ENCODE results near the gene CFLAR.
"Not testable (repeated sequence)": the region's sequence is repeated elsewhere in the genome, so short reads cannot be mapped to it uniquely, and the experiment has no call there.

CFLAR gene

GRCh38 chr2:201149821-201150165 is 33.8 kb downstream of the CFLAR start:
- not testable (repeated sequence) for DNase-seq

DNA sequence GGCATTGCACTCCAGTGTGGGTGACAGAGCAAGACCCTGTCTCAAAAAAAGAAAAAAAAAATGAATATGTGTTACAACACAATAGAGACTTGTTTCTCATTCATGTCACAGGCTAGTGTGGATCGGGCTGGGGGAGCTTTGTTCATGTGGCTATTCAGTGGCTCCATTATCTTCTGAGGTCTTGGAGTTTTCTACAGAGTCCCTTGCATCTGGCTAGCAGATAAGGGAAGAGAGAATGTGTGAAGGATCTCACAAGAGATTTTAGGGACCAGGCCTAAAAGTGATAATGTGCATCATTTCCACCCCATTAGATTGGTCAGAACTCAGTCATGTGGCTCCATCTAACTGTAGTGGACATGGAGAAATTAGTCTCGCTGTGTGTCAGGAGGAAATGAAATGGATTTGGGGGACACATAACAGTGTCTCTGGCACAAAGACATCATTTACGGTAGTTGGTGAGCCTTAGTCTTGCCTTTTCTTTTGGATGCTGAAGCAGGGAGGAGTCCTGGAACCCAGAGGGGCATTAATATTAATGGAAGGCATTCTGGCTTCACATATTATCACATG is 34.6 kb downstream of the CFLAR start:
- DNase-seq = no peak

GRCh38 chr2:201151127-201151981 is 35.4 kb downstream of the CFLAR start:
- DNase-seq = no peak

- no peak for DNase-seq
These were observed 36.6 kb downstream of the CFLAR start for GRCh38 chr2:201152517-201152916.

DNA sequence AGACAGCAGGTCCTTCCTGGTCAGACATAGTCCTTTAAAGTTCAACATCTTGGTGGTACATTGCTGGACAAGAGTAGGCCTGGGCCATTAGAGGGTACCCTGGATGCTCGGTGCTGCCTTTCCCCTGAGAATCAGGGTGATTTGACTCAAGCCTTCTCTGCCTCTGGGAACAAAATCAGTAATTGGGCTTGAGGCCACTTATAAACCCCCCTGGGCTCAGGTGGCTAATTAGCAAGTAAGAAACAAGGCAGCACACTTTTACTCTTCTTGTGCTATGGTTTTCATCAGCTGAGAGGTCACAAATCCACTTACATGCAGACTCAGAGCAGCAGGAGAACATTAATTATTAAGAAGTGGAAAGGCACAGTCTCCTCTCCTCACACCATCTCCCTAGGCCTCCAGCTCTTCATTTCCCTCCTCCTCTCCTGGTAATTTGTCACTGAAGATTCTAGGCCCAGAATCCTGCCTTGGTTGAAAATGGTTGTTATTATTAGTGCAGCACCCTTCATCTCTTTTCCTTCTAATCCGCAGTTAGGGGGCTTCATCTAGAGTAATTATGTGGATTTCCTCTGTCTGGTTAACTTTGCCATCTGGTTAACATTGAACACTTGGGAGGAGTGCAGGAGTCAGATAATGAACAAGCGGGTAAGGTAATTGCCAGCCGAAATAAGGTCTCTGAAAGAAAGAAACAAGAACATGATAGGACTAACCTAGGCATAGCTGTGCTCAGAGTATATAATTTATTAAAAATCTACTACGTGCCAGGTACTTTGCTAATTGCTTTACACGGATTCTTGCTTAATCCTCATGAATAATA is 37.2 kb downstream of the CFLAR start:
- no peak for DNase-seq

DNA sequence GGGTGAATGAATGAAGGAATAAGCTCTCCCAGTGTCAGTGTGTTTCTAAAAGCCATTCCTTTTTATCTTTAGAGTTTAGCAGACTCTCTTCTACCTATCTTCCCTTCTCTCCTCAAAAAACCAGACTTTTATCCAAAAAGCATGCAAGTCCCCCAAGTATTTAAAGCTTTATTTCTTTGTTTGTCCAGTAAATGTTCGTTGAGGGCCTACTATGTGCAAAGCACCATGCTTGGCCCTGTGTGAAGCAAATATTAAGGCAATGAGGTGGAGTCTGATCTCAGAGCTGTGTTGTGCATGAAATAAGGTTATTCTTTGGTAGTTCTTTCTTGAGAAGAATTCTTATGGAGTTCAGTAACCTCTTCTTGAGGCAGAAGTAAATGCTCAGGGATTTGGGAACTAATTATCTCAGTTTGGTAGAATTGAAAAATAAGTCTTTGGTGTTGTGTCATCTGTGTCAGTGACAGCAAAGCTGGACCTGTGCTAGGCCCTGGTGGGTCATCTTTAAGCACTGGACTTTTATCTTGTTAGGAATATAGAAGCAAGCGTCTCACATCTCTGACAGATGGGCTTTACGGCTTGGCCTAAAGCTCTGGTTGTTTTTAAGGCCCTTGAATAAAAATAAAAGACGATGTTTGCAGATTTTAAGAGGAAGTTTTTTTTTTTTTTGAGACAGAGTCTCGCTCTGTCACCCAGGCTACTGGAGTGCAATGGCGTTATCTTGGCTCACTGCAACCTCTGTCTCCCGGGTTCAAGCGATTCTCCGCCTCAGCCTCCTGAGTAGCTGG is 38.8 kb downstream of the CFLAR start:
- DNase-seq = no peak

DNA sequence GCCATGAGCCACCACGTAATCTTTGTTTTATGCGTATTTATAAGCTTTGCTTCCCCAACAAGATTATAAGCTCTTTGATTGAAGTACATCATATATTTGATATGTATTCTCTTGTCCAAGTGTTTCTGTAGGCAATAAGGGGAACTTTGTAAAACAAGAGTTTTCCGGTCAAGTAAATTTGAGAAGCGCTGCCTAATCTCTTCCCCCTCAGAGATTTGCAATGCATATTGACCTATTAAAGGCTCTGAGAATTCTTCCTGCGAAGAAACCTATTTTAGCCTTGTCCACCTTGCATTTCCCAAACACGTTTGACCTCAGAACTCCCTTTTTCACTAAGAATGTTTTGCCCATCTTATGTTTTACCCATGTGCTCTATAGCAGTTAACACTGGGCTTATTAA is 40.1 kb downstream of the CFLAR start:
- no peak for DNase-seq

GRCh38 chr2:201156640-201157039 is 40.7 kb downstream of the CFLAR start:
- DNase-seq = no peak

GRCh38 chr2:201157694-201158093 is 41.7 kb downstream of the CFLAR start:
- no peak for DNase-seq

GRCh38 chr2:201158111-201158929 is 42.4 kb downstream of the CFLAR start:
- peak; percentile 31 for DNase-seq

- no peak for DNase-seq
These were observed 48.2 kb downstream of the CFLAR start for GRCh38 chr2:201164166-201164565.

- DNase-seq = no peak
These were observed 51.6 kb downstream of the CFLAR start for GRCh38 chr2:201167546-201167945.

- DNase-seq = not testable (repeated sequence)
These were observed 52.5 kb downstream of the CFLAR start for GRCh38 chr2:201168496-201168895.

DNA sequence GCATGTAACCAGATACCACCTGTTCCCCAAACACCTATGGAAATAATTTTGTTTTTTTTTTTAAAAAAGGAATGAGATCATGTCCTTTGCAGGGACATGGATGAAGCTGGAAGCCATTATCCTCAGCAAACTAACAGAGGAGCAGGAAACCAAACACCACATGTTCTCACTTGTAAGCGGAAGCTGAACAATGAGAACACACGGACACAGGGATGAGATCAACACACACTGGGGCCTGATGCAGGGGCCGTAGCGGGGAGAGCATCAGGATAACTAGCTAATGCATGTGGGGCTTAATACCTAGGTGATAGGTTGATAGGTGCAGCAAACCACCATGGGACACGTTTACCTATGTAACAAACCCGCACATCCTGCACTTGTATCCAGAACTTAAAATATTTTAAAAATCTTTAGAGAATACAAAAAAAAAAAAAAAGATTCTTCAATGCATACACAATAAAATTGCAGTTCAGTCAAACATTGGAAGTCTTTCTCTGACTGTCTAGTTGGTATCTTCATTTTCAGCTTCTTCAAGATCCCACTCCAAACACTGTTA is 55.4 kb downstream of the CFLAR start:
- DNase-seq = no peak

DNA sequence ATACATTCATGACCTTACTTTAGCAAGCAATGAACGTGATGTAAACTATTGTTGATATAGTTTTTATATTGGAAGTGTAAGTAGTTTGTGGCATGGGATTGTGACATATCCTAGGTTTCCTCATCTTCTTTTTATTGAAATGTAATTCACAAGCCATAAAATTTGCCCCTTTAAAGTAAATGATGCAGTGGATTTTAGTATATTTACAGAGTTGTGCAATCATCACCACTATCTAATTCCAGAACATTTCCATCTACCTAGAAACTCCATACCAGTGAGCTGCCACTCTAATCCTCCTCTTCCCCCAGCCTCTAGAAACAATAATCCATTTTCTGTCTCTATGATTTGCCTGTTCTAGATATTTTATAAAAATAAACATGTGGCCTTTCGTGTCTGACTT is 56.3 kb downstream of the CFLAR start:
- no peak for DNase-seq

- no peak for DNase-seq
These were observed 58.7 kb downstream of the CFLAR start for GRCh38 chr2:201174687-201175086.

- DNase-seq = no peak
These were observed 60.1 kb downstream of the CFLAR start for GRCh38 chr2:201176081-201176481.

GRCh38 chr2:201180010-201180409 is 64.0 kb downstream of the CFLAR start:
- DNase-seq = no peak

DNA sequence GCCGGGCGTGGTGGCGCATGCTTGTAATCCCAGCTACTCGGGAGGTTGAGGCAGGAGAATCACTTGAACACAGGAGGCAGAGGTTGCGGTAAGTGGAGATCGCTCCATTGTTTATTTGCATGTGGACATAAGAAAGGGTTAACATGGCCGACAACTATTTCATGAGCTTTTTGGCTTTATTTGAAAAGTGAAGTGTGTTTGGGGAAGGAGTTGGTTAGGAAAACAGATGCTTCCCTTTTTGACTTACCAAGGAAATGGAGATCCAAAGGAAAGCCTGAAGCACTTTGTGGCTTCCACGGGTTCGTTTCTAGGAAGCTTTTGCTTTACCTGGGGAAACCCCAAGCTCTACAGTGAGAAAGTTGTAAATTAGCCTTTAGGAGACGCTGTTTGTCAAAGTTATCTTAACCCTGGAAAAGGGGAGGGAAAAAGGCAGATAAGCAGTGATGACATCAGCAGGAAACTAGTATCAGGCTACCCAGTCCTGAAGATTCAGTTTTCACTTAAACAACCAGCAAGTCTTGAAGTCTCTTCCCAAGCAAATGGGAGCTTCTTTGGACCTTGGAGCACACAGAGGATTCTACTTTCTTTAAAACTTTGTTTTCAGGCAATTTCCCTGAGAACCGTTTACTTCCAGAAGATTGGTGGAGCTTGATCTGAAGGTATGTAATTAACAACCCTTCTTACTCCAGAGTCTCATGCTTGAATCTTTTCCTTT is 66.8 kb downstream of the CFLAR start, which contains the start of gene CASP10:
Gene CASP10, plus strand, starts transcription at position 492 of the 715 bp plus-strand sequence. CDS start 2,637 bp downstream, outside the sequence.
- DNase-seq = no peak

GRCh38 chr2:201183365-201183727 is 67.4 kb downstream of the CFLAR start:
- DNase-seq = no peak

- not testable (repeated sequence) for DNase-seq
These were observed 67.9 kb downstream of the CFLAR start for GRCh38 chr2:201183835-201184234.
